Measurements from ENCODE around the gene STX1B. TPM values are rescaled to one million over a fixed set of nuclear protein-coding genes. Genes with fewer than 3 reads are reported as not detected.

Gene STX1B
- total RNA-seq, 1 experiment from 2014 or later: 15.9 TPM

DNA sequence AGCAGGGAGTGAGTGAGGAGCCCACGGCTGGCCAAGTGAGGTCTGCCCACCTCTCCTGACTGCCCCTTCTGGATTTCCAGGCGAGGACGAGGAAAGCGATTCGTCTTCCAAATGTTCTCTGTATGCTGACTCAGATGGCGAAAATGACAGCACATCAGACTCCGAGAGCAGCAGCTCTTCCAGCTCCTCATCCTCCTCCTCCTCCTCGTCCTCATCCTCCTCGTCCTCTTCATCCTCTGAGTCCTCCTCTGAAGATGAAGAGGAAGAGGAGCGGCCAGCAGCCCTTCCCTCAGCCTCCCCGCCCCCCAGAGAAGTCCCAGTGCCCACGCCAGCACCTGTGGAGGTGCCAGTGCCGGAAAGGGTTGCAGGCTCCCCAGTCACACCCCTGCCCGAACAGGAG lies 39.1 kb downstream of the STX1B start:
- H3K9me3 Mint-ChIP-seq: no peaks in the 10 kb centered on the region
- peaks cover 72% of the 10 kb centered on the region for H3K36me3 Mint-ChIP-seq
- CTCF ChIA-PET: interaction anchor here (1.2 kb wide), 1 partner anchor 13 kb away, joined by 3 read pairs; the partner anchor contains the start of gene HSD3B7
- H3K4me3 Mint-ChIP-seq: no peak overlapping the region
- no peak for DNase-seq (ENCODE audit: low spot score)
- H3K4me1 Mint-ChIP-seq: no peaks in the 10 kb centered on the region
- TF ChIP-seq ERG (CRISPR knock-in tag; IDR thresholded peaks at IDR 0.05) (no peak), ZNF416 (CRISPR knock-in tag; IDR thresholded peaks at IDR 0.05) (no peak), TEAD1 (CRISPR knock-in tag; IDR thresholded peaks at IDR 0.05) (no peak), NR2C2 (CRISPR knock-in tag; IDR thresholded peaks at IDR 0.05) (no peak), KAT7 (CRISPR knock-in tag; IDR thresholded peaks at IDR 0.05; ENCODE audit: borderline replicate concordance) (no peak), JAZF1 (CRISPR knock-in tag; IDR thresholded peaks at IDR 0.05) (no peak), ARID4B (CRISPR knock-in tag; IDR thresholded peaks at IDR 0.05; ENCODE audit: borderline replicate concordance) (no peak), RELA (CRISPR knock-in tag; IDR thresholded peaks at IDR 0.05; ENCODE audit: borderline replicate concordance) (no peak), ZNF121 (CRISPR knock-in tag; IDR thresholded peaks at IDR 0.05) (no peak), ATF2 (CRISPR knock-in tag; IDR thresholded peaks at IDR 0.05; ENCODE audit: borderline replicate concordance, low read depth) (no peak), IRF2 (CRISPR knock-in tag; IDR thresholded peaks at IDR 0.05; ENCODE audit: borderline replicate concordance, low read depth) (no peak), CREM (CRISPR knock-in tag; IDR thresholded peaks at IDR 0.05) (no peak)
- TF ChIP-seq, protein P1, sequence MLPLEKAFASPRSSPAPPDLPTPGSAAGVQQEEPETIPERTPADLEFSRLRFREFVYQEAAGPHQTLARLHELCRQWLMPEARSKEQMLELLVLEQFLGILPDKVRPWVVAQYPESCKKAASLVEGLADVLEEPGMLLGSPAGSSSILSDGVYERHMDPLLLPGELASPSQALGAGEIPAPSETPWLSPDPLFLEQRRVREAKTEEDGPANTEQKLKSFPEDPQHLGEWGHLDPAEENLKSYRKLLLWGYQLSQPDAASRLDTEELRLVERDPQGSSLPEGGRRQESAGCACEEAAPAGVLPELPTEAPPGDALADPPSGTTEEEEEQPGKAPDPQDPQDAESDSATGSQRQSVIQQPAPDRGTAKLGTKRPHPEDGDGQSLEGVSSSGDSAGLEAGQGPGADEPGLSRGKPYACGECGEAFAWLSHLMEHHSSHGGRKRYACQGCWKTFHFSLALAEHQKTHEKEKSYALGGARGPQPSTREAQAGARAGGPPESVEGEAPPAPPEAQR (CRISPR knock-in tag; IDR thresholded peaks at IDR 0.05): no peak
- TF ChIP-seq, protein P2, sequence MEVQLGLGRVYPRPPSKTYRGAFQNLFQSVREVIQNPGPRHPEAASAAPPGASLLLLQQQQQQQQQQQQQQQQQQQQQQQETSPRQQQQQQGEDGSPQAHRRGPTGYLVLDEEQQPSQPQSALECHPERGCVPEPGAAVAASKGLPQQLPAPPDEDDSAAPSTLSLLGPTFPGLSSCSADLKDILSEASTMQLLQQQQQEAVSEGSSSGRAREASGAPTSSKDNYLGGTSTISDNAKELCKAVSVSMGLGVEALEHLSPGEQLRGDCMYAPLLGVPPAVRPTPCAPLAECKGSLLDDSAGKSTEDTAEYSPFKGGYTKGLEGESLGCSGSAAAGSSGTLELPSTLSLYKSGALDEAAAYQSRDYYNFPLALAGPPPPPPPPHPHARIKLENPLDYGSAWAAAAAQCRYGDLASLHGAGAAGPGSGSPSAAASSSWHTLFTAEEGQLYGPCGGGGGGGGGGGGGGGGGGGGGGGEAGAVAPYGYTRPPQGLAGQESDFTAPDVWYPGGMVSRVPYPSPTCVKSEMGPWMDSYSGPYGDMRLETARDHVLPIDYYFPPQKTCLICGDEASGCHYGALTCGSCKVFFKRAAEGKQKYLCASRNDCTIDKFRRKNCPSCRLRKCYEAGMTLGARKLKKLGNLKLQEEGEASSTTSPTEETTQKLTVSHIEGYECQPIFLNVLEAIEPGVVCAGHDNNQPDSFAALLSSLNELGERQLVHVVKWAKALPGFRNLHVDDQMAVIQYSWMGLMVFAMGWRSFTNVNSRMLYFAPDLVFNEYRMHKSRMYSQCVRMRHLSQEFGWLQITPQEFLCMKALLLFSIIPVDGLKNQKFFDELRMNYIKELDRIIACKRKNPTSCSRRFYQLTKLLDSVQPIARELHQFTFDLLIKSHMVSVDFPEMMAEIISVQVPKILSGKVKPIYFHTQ (CRISPR knock-in tag; IDR thresholded peaks at IDR 0.05): no peak
- TF ChIP-seq, protein P3, sequence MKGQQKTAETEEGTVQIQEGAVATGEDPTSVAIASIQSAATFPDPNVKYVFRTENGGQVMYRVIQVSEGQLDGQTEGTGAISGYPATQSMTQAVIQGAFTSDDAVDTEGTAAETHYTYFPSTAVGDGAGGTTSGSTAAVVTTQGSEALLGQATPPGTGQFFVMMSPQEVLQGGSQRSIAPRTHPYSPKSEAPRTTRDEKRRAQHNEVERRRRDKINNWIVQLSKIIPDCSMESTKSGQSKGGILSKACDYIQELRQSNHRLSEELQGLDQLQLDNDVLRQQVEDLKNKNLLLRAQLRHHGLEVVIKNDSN (CRISPR knock-in tag; IDR thresholded peaks at IDR 0.05): no peak
- TF ChIP-seq, protein P4, sequence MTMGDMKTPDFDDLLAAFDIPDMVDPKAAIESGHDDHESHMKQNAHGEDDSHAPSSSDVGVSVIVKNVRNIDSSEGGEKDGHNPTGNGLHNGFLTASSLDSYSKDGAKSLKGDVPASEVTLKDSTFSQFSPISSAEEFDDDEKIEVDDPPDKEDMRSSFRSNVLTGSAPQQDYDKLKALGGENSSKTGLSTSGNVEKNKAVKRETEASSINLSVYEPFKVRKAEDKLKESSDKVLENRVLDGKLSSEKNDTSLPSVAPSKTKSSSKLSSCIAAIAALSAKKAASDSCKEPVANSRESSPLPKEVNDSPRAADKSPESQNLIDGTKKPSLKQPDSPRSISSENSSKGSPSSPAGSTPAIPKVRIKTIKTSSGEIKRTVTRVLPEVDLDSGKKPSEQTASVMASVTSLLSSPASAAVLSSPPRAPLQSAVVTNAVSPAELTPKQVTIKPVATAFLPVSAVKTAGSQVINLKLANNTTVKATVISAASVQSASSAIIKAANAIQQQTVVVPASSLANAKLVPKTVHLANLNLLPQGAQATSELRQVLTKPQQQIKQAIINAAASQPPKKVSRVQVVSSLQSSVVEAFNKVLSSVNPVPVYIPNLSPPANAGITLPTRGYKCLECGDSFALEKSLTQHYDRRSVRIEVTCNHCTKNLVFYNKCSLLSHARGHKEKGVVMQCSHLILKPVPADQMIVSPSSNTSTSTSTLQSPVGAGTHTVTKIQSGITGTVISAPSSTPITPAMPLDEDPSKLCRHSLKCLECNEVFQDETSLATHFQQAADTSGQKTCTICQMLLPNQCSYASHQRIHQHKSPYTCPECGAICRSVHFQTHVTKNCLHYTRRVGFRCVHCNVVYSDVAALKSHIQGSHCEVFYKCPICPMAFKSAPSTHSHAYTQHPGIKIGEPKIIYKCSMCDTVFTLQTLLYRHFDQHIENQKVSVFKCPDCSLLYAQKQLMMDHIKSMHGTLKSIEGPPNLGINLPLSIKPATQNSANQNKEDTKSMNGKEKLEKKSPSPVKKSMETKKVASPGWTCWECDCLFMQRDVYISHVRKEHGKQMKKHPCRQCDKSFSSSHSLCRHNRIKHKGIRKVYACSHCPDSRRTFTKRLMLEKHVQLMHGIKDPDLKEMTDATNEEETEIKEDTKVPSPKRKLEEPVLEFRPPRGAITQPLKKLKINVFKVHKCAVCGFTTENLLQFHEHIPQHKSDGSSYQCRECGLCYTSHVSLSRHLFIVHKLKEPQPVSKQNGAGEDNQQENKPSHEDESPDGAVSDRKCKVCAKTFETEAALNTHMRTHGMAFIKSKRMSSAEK (CRISPR knock-in tag; IDR thresholded peaks at IDR 0.05; ENCODE audit: borderline replicate concordance): no peak
- TF ChIP-seq, protein P5, sequence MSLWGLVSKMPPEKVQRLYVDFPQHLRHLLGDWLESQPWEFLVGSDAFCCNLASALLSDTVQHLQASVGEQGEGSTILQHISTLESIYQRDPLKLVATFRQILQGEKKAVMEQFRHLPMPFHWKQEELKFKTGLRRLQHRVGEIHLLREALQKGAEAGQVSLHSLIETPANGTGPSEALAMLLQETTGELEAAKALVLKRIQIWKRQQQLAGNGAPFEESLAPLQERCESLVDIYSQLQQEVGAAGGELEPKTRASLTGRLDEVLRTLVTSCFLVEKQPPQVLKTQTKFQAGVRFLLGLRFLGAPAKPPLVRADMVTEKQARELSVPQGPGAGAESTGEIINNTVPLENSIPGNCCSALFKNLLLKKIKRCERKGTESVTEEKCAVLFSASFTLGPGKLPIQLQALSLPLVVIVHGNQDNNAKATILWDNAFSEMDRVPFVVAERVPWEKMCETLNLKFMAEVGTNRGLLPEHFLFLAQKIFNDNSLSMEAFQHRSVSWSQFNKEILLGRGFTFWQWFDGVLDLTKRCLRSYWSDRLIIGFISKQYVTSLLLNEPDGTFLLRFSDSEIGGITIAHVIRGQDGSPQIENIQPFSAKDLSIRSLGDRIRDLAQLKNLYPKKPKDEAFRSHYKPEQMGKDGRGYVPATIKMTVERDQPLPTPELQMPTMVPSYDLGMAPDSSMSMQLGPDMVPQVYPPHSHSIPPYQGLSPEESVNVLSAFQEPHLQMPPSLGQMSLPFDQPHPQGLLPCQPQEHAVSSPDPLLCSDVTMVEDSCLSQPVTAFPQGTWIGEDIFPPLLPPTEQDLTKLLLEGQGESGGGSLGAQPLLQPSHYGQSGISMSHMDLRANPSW (CRISPR knock-in tag; conservative IDR thresholded peaks at IDR 0.05; ENCODE audit: low read depth): no peak
- POLR2A ChIA-PET: no interaction called here
- no peak for ATAC-seq
- no peaks in the 10 kb centered on the region for H3K27me3 Mint-ChIP-seq (ENCODE audit: low read depth)
- no peak overlapping the region for H3K27ac Mint-ChIP-seq

Data from WTC11 (cell line).